Ishikawa (cell line): ENCODE data around the gene FABP1.

ENCODE experiments used
- CEBPB ChIP-seq: IDR thresholded peaks from 2 replicates; pipeline ENCODE4 v1.6.1; 2012
- CREB1 ChIP-seq: IDR thresholded peaks from 2 replicates; pipeline ENCODE4 v1.6.1; 2012; ENCODE audit warnings: low read depth
- EGR1 ChIP-seq: IDR thresholded peaks from 2 replicates; pipeline ENCODE4 v1.6.1; 2012
- EP300 ChIP-seq: IDR thresholded peaks from 2 replicates; pipeline ENCODE4 v1.6.1; 2012; ENCODE audit warnings: borderline replicate concordance
- FOXM1 ChIP-seq: IDR thresholded peaks from 2 replicates; pipeline ENCODE4 v1.6.1; 2012; ENCODE audit warnings: low read depth, borderline replicate concordance
- NFIC ChIP-seq: IDR thresholded peaks from 2 replicates; pipeline ENCODE4 v1.6.1; 2012
- RAD21 ChIP-seq: IDR thresholded peaks from 2 replicates; pipeline ENCODE4 v1.6.1; 2012; ENCODE audit warnings: low read depth
- REST ChIP-seq: IDR thresholded peaks from 2 replicates; pipeline ENCODE4 v1.6.1; 2012; ENCODE audit warnings: low read depth, mild to moderate bottlenecking
- TAF1 ChIP-seq: IDR thresholded peaks from 2 replicates; pipeline ENCODE4 v1.6.1; 2012; ENCODE audit warnings: low read depth, mild to moderate bottlenecking
- TCF12 ChIP-seq: IDR thresholded peaks from 2 replicates; pipeline ENCODE4 v1.6.1; 2012; ENCODE audit warnings: low read depth
- TEAD4 ChIP-seq: IDR thresholded peaks from 2 replicates; pipeline ENCODE4 v1.6.1; 2012
- YY1 ChIP-seq: IDR thresholded peaks from 2 replicates; pipeline ENCODE4 v1.6.1; 2012; ENCODE audit warnings: low read depth

DNA sequence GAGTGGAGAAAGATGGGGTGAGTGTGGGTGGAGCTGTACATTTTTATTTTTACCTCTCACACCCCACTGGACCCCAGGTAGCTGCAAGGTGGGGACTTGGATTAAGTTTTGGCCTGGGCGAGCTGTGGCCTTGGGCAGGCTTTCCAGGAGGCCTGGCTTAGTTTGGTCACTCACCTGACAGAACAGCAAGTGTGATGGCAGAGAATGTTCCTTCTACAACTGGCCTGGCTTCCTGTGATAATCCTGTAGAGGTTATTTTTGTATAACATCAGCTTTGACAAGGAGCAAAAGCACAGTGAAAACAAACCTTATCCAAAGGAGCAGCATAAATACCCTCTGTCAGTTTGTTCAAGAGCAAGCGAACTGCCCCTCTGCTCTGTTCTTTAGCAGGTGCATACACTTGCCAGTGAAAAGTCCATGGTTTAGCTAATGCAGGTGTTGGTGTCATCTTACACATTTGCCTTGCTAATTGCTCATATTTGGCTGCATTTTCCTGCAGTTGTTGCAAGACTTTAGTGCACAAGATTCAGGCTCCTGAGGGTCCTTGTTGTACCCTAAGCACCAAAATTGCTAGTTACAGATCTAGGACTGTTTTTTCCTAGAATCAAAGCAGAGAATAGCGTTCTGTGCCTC lies 48.6 kb upstream of the FABP1 start:
- TF ChIP-seq EP300, result no peak
- no peak for TF ChIP-seq RAD21
- no peak for TF ChIP-seq NFIC
- TF ChIP-seq CREB1, result no peak
- TF ChIP-seq TAF1, result no peak
- no peak for TF ChIP-seq YY1
- no peak for TF ChIP-seq REST
- TF ChIP-seq EGR1, result no peak
- TF ChIP-seq TEAD4, result no peak
- TF ChIP-seq CEBPB, result no peak
- no peak for TF ChIP-seq TCF12
- no peak for TF ChIP-seq FOXM1
